ENCODE data around the gene LTF. TPM values are rescaled to one million over a fixed set of nuclear protein-coding genes. Genes with fewer than 3 reads are reported as not detected.
A peak's percentile ranks its signal among the peaks of the same experiment; 100 is the strongest.

Gene LTF
- total and polyA plus RNA-seq, 4 donors: 0.47 to 62.3 (median 0.96) TPM

- Histone ChIP-seq H3K36me3 (ENCODE audit: control insufficient read depth, insufficient read depth, low read length) (no peaks in the 10 kb centered on the region), H3K9me3 (ENCODE audit: control insufficient read depth, insufficient read depth, low read length) (no peaks in the 10 kb centered on the region), H3K4me3 (ENCODE audit: low read depth, low read length) (no peak overlapping the region), H3K27me3 (ENCODE audit: control insufficient read depth, insufficient read depth, low read length) (no peaks in the 10 kb centered on the region), H3K4me1 (ENCODE audit: control insufficient read depth, insufficient read depth, low read length) (no peaks in the 10 kb centered on the region), H3K27ac (ENCODE audit: low read depth, low read length) (no peak overlapping the region)
- no peak for DNase-seq (ENCODE audit: low read depth in 4 of 6, low spot score in 6 of 6)
- no CpG with 5 or more reads among the region's 4 CpGs for WGBS (ENCODE audit: insufficient coverage)
Observed at GRCh38 chr3:46481636-46482035, 16.9 kb upstream of the LTF start.

- H3K27ac ChIP-seq (ENCODE audit: low read depth, low read length): no peak overlapping the region
- H3K36me3 ChIP-seq (ENCODE audit: control insufficient read depth, insufficient read depth, low read length): no peaks in the 10 kb centered on the region
- H3K4me1 ChIP-seq (ENCODE audit: control insufficient read depth, insufficient read depth, low read length): no peaks in the 10 kb centered on the region
- DNase-seq (ENCODE audit: low read depth in 4 of 6, low spot score in 6 of 6): peak in 1 of 6 donors; percentile 19
- WGBS (ENCODE audit: insufficient coverage): 63% methylated on average over 2 of the region's 6 CpGs
- H3K27me3 ChIP-seq (ENCODE audit: control insufficient read depth, insufficient read depth, low read length): no peaks in the 10 kb centered on the region
- H3K4me3 ChIP-seq (ENCODE audit: low read depth, low read length): no peak overlapping the region
- no peaks in the 10 kb centered on the region for H3K9me3 ChIP-seq (ENCODE audit: control insufficient read depth, insufficient read depth, low read length)
Observed at GRCh38 chr3:46480491-46481195, 15.9 kb upstream of the LTF start.

- no peaks in the 10 kb centered on the region for H3K27me3 ChIP-seq (ENCODE audit: control insufficient read depth, insufficient read depth, low read length)
- no peaks in the 10 kb centered on the region for H3K9me3 ChIP-seq (ENCODE audit: control insufficient read depth, insufficient read depth, low read length)
- H3K4me3 ChIP-seq (ENCODE audit: low read depth, low read length): no peak overlapping the region
- no peaks in the 10 kb centered on the region for H3K4me1 ChIP-seq (ENCODE audit: control insufficient read depth, insufficient read depth, low read length)
- no peak for DNase-seq (ENCODE audit: low read depth in 4 of 6, low spot score in 6 of 6)
- no peak overlapping the region for H3K27ac ChIP-seq (ENCODE audit: low read depth, low read length)
- no peaks in the 10 kb centered on the region for H3K36me3 ChIP-seq (ENCODE audit: control insufficient read depth, insufficient read depth, low read length)
- WGBS (ENCODE audit: insufficient coverage): no CpG with 5 or more reads among the region's 5 CpGs
Observed at GRCh38 chr3:46479696-46480095, 15.0 kb upstream of the LTF start.

- no peaks in the 10 kb centered on the region for H3K36me3 ChIP-seq (ENCODE audit: control insufficient read depth, insufficient read depth, low read length)
Observed at GRCh38 chr3:46479021-46479420, 14.3 kb upstream of the LTF start.

GRCh38 chr3:46478341-46478740, 13.6 kb upstream of the LTF start:
- Histone ChIP-seq H3K27me3 (ENCODE audit: control insufficient read depth, insufficient read depth, low read length) (no peaks in the 10 kb centered on the region), H3K36me3 (ENCODE audit: control insufficient read depth, insufficient read depth, low read length) (no peaks in the 10 kb centered on the region), H3K9me3 (ENCODE audit: control insufficient read depth, insufficient read depth, low read length) (no peaks in the 10 kb centered on the region), H3K27ac (ENCODE audit: low read depth, low read length) (no peak overlapping the region), H3K4me1 (ENCODE audit: control insufficient read depth, insufficient read depth, low read length) (no peaks in the 10 kb centered on the region), H3K4me3 (ENCODE audit: low read depth, low read length) (no peak overlapping the region)
- DNase-seq (ENCODE audit: low read depth in 4 of 6, low spot score in 6 of 6): no peak
- 84% methylated on average over 4 of the region's 5 CpGs for WGBS (ENCODE audit: insufficient coverage)

More at GRCh38 chr3:46479021-46479420, 14.3 kb upstream of the LTF start:
- no peaks in the 10 kb centered on the region for H3K27me3 ChIP-seq (ENCODE audit: control insufficient read depth, insufficient read depth, low read length)
- WGBS (ENCODE audit: insufficient coverage): 94% methylated on average over 4 of the region's 5 CpGs
- DNase-seq (ENCODE audit: low read depth in 4 of 6, low spot score in 6 of 6): no peak
- no peaks in the 10 kb centered on the region for H3K4me1 ChIP-seq (ENCODE audit: control insufficient read depth, insufficient read depth, low read length)
- no peaks in the 10 kb centered on the region for H3K9me3 ChIP-seq (ENCODE audit: control insufficient read depth, insufficient read depth, low read length)
- no peak overlapping the region for H3K27ac ChIP-seq (ENCODE audit: low read depth, low read length)
- H3K4me3 ChIP-seq (ENCODE audit: low read depth, low read length): no peak overlapping the region

GRCh38 chr3:46477756-46478155, 13.1 kb upstream of the LTF start:
- 77% methylated on average over 5 of the region's 6 CpGs for WGBS (ENCODE audit: insufficient coverage)
- no peak overlapping the region for H3K27ac ChIP-seq (ENCODE audit: low read depth, low read length)

GRCh38 chr3:46477145-46477544, 12.4 kb upstream of the LTF start:
- no peaks in the 10 kb centered on the region for H3K36me3 ChIP-seq (ENCODE audit: control insufficient read depth, insufficient read depth, low read length)
- WGBS (ENCODE audit: insufficient coverage): no CpG with 5 or more reads among the region's 4 CpGs
- no peak overlapping the region for H3K27ac ChIP-seq (ENCODE audit: low read depth, low read length)
- DNase-seq (ENCODE audit: low read depth in 4 of 6, low spot score in 6 of 6): no peak
- no peaks in the 10 kb centered on the region for H3K4me1 ChIP-seq (ENCODE audit: control insufficient read depth, insufficient read depth, low read length)
- H3K9me3 ChIP-seq (ENCODE audit: control insufficient read depth, insufficient read depth, low read length): no peaks in the 10 kb centered on the region
- no peaks in the 10 kb centered on the region for H3K27me3 ChIP-seq (ENCODE audit: control insufficient read depth, insufficient read depth, low read length)
- no peak overlapping the region for H3K4me3 ChIP-seq (ENCODE audit: low read depth, low read length)

More at GRCh38 chr3:46477756-46478155, 13.1 kb upstream of the LTF start:
- no peak for DNase-seq (ENCODE audit: low read depth in 4 of 6, low spot score in 6 of 6)
- Histone ChIP-seq H3K4me3 (ENCODE audit: low read depth, low read length) (no peak overlapping the region), H3K9me3 (ENCODE audit: control insufficient read depth, insufficient read depth, low read length) (no peaks in the 10 kb centered on the region), H3K27me3 (ENCODE audit: control insufficient read depth, insufficient read depth, low read length) (no peaks in the 10 kb centered on the region), H3K36me3 (ENCODE audit: control insufficient read depth, insufficient read depth, low read length) (no peaks in the 10 kb centered on the region), H3K4me1 (ENCODE audit: control insufficient read depth, insufficient read depth, low read length) (no peaks in the 10 kb centered on the region)

- Histone ChIP-seq H3K27ac (ENCODE audit: low read depth, low read length) (no peak overlapping the region), H3K36me3 (ENCODE audit: control insufficient read depth, insufficient read depth, low read length) (no peaks in the 10 kb centered on the region), H3K4me3 (ENCODE audit: low read depth, low read length) (no peak overlapping the region), H3K4me1 (ENCODE audit: control insufficient read depth, insufficient read depth, low read length) (no peaks in the 10 kb centered on the region), H3K27me3 (ENCODE audit: control insufficient read depth, insufficient read depth, low read length) (no peaks in the 10 kb centered on the region), H3K9me3 (ENCODE audit: control insufficient read depth, insufficient read depth, low read length) (no peaks in the 10 kb centered on the region)
- WGBS (ENCODE audit: insufficient coverage): 80% methylated on average over 2 of the region's 2 CpGs
- no peak for DNase-seq (ENCODE audit: low read depth in 4 of 6, low spot score in 6 of 6)
Observed at GRCh38 chr3:46472736-46473135, 8.0 kb upstream of the LTF start.

- Histone ChIP-seq H3K36me3 (ENCODE audit: control insufficient read depth, insufficient read depth, low read length) (no peaks in the 10 kb centered on the region), H3K27me3 (ENCODE audit: control insufficient read depth, insufficient read depth, low read length) (no peaks in the 10 kb centered on the region), H3K4me3 (ENCODE audit: low read depth, low read length) (no peak overlapping the region), H3K27ac (ENCODE audit: low read depth, low read length) (no peak overlapping the region), H3K9me3 (ENCODE audit: control insufficient read depth, insufficient read depth, low read length) (no peaks in the 10 kb centered on the region), H3K4me1 (ENCODE audit: control insufficient read depth, insufficient read depth, low read length) (no peaks in the 10 kb centered on the region)
- no CpG with 5 or more reads among the region's 5 CpGs for WGBS (ENCODE audit: insufficient coverage)
- DNase-seq (ENCODE audit: low read depth in 4 of 6, low spot score in 6 of 6): no peak
Observed at GRCh38 chr3:46471371-46471914, 6.7 kb upstream of the LTF start.

GRCh38 chr3:46470831-46471230, 6.1 kb upstream of the LTF start:
- 89% methylated on average over 4 of the region's 4 CpGs for WGBS (ENCODE audit: insufficient coverage)
- no peak for DNase-seq (ENCODE audit: low read depth in 4 of 6, low spot score in 6 of 6)

More at GRCh38 chr3:46470831-46471230, 6.1 kb upstream of the LTF start:
- Histone ChIP-seq H3K9me3 (ENCODE audit: control insufficient read depth, insufficient read depth, low read length) (no peaks in the 10 kb centered on the region), H3K27me3 (ENCODE audit: control insufficient read depth, insufficient read depth, low read length) (no peaks in the 10 kb centered on the region), H3K36me3 (ENCODE audit: control insufficient read depth, insufficient read depth, low read length) (no peaks in the 10 kb centered on the region), H3K27ac (ENCODE audit: low read depth, low read length) (no peak overlapping the region), H3K4me1 (ENCODE audit: control insufficient read depth, insufficient read depth, low read length) (no peaks in the 10 kb centered on the region), H3K4me3 (ENCODE audit: low read depth, low read length) (no peak overlapping the region)
